DOHH2 (cell line): ENCODE results near the gene PYDC1.

Experiments used
- CTCF ChIP-seq: fragments of 200-600 bp; sonication (generic); IDR thresholded peaks from one replicate; pipeline ENCODE4 v1.5.1; 2014; ENCODE audit warnings: antibody characterized with exemption, mild to moderate bottlenecking, low read depth, low read length; ENCODE audit not compliant: poor library complexity, severe bottlenecking
- EZH2phosphoT487 ChIP-seq: fragments of 200-600 bp; sonication (generic); IDR thresholded peaks from 2 replicates; pipeline ENCODE4 v1.6.1; 2017; ENCODE audit warnings: borderline replicate concordance, mild to moderate bottlenecking, antibody characterized with exemption, low read length, moderate library complexity, mixed read lengths

GRCh38 chr16:31191697-31192428, 25.1 kb downstream of the PYDC1 start:
- no peak for TF ChIP-seq CTCF
- no peak for TF ChIP-seq EZH2phosphoT487
